HG03439 (cell line): Measurements from ENCODE around the gene DDX50.
A peak's percentile ranks its signal among the peaks of the same experiment; 100 is the strongest.
"Not testable (repeated sequence)": the region's sequence is repeated elsewhere in the genome, so short reads cannot be mapped to it uniquely, and the experiment has no call there.

Experiments used
- ATAC-seq: cut with Tn5 transposase; IDR thresholded peaks from one replicate; pipeline ENCODE4 v1.9.1; 2021; ENCODE audit warnings: mild to moderate bottlenecking, moderate library complexity; ENCODE audit not compliant: unreplicated experiment

The DDX50 gene

GRCh38 chr10:68975936-68976473 lies 74.9 kb downstream of the DDX50 start:
- ATAC-seq = not testable (repeated sequence)

- not testable (repeated sequence) for ATAC-seq
Observed at GRCh38 chr10:68979738-68980137, 78.6 kb downstream of the DDX50 start.

DNA sequence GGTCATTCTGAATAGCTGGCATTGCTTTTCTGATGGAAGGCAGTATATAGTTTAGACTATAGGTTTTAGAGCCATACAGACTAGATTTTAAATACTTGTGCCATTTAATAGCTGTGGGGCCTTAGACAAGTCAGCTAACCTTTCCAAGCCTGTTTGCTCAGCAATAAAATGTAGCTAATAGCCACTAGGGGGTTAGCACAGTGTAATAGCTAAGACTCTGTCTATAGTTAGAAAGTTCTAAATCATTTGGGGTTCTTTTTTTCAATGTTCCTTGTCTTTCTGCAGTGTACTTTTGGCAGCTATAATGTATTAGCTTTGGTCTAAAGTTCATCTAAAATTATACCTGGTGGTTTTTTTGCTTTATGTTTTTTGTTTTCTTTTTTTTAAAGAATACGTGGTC lies 80.0 kb downstream of the DDX50 start:
- no peak for ATAC-seq

DNA sequence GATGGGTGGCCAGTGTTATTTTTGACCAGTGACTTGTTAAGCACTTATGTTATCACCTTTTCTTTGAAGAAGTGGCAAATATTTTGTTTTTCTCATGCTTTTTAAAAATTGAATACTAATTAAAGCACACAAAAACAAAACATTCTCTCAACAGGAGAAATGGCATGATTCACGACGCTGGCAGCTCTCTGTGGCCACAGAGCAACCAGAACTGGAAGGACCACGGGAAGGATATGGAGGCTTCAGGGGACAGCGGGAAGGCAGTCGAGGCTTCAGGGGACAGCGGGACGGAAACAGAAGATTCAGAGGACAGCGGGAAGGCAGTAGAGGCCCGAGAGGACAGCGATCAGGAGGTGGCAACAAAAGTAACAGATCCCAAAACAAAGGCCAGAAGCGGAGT lies 81.3 kb downstream of the DDX50 start:
- ATAC-seq = no peak

DNA sequence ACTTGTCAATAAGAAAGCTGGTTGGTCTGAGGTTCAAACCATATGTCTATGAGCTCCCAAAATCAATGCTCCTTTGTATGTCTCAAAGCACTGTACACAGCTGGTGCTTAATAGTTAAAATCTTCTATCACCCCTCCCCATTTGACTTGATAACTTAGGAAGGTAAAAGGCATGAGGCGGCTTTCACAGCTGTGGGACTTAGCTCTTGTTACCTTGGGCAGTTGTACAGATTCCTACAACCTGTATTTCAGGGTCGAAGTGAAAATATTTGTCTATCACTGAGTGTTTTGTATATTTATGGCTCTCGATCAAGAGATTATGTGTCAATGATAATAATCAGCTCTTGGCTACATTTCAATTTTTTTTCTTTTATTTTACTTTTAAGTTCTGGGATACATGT lies 86.5 kb downstream of the DDX50 start:
- no peak for ATAC-seq

DNA sequence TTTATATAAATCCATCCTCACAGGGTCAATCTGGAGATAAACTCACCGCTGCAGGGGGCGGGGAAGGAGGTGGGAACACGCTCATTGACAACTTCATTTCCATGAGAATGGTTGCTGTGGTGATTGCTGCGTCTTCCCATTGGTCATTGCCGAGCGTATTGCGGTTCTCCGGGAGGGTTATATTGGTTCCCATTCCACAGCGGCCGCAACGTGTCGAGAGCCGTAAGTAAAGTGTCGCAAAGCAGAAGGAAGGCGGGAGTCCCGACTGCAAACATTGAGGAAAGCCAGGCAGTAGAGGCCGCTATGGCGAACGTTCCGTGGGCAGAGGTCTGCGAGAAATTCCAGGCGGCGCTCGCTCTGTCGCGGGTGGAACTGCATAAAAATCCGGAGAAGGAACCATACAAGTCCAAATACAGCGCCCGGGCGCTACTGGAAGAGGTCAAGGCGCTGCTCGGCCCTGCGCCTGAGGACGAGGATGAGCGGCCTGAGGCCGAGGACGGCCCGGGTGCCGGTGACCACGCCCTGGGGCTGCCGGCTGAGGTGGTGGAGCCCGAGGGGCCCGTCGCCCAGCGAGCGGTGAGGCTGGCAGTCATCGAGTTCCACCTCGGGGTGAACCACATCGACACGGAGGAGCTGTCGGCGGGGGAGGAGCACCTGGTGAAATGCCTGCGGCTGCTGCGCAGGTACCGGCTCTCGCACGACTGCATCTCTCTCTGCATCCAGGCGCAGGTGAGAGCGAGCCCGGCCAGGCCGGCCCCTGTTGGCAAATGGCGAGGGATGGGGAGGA lies 87.6 kb downstream of the DDX50 start, which contains the start of gene KIFBP:
TSS of gene KIFBP (plus strand) at position 274 of the 787 bp plus-strand sequence. CDS start at position 304, 30 bp downstream.
- peak; percentile 76 for ATAC-seq

DNA sequence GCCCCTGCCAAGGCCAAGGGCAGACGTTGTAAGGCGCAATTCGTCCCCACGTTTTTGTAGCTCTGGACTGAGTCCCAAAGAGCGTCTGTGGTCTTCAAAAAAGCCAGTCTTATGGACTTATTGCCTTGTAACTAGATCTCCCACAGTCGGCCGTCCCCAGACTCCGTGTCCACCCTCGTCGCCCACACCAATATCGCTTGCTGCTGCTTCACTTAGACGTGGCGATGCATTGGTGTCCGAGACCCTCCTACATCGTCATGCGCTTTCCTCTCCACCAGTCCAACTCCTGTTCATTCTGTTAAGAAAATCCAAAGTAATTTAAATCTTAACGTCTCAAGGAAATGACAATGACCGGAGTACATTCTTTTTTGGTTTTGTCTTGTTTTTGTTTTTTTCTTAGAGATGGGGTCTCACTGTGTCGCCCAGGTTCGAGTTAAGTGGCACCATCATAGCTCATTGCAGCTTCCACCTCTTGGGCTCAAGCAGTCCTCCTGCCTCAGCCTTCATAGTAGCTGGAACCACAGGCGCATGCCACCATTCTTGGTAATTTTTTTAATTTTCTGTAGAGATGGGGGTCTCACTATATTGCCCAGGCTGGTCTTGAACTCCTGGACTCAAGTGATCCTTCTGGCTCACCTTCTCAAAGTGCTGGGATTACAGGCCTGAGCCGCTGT lies 88.3 kb downstream of the DDX50 start:
- ATAC-seq = peak; percentile 7

DNA sequence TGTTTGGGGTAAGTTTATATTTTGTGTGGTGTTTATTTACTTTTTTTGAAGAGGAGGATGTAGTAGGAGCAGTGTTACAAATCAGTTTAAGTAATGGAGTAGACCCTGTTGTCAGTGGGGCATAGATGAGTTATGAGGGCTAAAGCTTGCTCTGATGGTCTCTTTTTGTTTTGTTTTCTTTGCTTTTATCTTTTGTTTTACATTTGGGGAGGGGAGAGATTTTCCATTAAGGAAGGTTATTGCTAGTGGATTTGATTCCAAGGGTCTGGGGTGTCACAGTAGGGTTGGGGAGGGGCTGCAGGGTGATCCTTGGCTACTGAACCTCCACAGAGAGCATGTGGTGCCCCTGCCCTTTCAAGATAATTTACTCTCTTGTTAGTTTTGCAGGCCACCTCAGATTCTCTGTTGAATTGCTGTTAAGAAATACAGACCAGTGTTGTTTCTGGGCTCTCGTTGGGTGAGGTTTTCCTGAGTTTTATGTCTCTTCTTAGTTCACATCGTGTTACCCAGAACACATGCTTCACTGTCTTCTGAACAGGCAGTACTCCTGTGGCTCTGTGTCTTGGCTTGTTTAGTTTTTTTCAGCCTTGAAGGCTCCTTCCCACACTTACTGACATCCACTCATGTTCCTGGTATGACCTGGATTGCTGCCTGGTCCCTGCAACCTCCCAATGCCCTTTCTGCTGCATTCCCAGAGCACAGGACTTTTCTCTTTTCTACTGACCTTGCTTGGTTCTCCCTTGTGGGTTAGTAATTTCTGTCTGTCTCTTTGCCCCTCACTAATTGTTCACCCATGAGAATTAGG lies 91.7 kb downstream of the DDX50 start:
- no peak for ATAC-seq
